NCI-H2107 (cell line): ENCODE results near the gene NPAS3.

Source experiments
- DNase-seq: peaks from one replicate; lab custom pipeline; 2025; lab: John Stamatoyannopoulos, UW

The NPAS3 gene

GRCh38 chr14:33587791-33588190 is 649.1 kb downstream of the NPAS3 start:
- no peak for DNase-seq

- no peak for DNase-seq
Measured at GRCh38 chr14:33588771-33589170, 650.1 kb downstream of the NPAS3 start.

DNA sequence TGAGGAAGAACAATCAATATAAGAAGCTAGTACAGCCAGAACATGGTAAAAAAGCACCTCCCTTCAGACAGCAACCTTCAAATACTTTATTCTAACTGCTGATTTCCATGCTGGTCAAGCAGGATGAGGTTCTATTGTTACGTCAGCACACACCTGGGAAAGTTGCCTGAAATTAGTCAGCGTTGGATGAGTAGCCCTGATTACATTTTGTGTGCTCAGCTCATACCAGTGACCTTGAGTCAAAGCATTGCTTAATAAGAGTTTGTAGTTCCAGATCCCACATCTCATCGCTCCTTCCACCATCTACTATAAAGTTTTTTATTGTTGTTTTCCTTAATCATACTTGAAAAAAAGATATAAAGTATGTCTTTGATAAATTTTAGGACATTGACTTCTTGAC is 650.7 kb downstream of the NPAS3 start:
- DNase-seq = no peak

DNA sequence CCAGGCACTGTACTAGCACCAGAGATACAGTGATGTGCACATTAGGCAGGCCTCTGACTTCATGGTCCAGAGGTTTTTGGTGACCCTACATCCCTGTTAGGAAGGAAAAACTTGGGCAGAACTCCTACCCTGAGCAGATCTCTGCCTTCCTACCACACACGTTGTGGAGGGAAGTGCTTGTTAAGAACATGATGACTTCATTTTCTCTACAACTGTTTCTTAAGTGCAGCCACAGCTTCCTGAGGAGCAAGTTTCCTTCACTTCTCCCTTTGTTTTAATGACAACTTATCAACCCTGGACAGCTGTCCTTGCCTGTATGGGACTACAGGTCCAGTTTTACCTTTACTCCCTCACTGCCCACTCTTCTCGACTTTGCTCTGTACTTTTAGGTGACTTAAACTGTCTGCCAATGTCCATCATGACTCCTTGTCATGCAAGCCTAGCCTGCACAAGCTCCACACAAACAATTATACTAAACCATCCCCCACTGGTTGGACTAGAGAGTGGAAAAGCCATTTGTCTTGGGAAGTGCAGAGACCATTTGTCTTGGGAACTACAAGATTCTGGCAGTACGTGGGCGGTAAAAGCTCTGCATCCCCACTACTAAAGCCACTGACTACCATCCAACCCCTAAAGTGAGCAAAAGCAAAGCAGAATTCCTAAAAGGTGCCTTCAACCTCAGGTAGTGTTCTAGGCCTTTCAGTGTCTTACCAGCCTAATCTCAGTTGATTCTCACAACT is 652.4 kb downstream of the NPAS3 start:
- DNase-seq = no peak

DNA sequence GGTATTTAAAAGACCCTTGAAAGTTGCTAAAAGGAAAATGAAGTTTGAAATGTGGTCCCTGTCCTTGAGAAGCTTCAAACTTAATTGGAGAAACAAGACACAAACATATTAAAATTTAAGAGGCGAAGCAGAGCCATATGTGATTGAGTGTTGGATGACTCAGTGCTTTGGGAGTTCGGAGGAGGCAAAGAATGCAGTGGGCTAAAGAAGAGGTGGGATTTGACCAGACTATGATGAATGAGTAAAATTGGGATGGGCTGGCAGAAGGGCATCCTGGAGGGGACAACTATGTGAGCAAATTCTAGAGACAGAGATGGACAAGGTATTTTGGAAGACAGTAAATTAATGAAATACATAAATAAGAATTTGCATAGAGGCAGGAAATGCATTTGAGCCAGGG is 653.6 kb downstream of the NPAS3 start:
- DNase-seq = no peak

- no peak for DNase-seq
Measured at GRCh38 chr14:33596211-33597080, 657.8 kb downstream of the NPAS3 start.

DNA sequence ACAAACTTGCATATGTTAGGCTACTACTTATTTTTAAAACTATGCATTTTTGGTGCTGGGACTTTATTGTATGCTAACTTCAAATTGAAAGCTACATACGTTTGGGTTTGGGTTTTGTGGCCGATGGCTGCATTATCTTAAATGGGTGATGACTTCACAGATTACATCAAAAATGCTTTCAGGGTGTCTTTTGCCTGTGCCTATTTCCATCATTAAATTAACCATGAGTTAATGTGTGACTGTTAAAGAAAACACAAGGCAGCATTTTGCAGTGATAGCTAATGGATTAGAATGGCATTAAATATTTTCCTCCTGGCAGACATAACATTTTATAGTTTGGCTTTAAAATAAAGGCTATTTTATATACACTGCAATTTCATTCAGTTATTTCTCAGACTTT is 659.9 kb downstream of the NPAS3 start:
- DNase-seq = no peak

DNA sequence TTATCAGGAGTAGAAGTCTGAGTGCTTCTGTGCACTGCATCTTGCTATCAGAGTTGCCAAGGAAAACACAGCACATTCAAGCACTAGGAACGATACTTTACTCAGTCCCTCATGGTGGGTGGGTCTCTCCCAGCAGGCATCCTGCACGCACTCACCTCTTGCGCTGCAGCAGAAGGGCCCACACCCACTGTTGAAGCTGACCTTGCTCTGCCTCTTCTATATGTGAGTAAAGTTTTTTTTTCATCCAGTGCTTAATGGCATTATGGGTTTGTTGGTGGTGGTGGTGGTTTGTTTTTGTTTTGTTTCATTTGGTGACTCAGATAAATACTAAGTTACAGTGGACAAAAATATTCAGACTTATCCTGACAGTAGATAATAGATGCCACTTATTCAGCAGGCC is 663.7 kb downstream of the NPAS3 start:
- no peak for DNase-seq

GRCh38 chr14:33606591-33606990 is 667.9 kb downstream of the NPAS3 start:
- no peak for DNase-seq

GRCh38 chr14:33609582-33609981 is 670.9 kb downstream of the NPAS3 start:
- DNase-seq = no peak

DNA sequence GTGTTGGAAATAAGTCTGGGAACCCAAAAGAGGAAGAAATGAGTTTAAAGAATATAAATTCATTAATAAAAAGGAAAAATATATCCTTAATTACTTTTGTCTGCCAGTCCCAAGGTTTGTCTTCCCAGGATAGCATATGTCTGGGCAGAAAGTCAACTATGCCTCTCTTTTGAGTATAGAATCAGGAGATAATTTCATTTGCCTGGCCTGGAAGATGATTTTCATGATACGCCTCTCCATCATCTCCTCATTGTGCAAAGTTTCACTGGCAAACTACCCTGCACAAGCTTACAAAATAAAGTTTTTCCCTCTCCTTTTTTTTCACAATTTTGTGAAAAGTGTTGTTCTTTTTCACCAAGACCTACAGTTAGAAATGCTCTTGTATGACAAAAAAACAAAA is 671.4 kb downstream of the NPAS3 start:
- no peak for DNase-seq

DNA sequence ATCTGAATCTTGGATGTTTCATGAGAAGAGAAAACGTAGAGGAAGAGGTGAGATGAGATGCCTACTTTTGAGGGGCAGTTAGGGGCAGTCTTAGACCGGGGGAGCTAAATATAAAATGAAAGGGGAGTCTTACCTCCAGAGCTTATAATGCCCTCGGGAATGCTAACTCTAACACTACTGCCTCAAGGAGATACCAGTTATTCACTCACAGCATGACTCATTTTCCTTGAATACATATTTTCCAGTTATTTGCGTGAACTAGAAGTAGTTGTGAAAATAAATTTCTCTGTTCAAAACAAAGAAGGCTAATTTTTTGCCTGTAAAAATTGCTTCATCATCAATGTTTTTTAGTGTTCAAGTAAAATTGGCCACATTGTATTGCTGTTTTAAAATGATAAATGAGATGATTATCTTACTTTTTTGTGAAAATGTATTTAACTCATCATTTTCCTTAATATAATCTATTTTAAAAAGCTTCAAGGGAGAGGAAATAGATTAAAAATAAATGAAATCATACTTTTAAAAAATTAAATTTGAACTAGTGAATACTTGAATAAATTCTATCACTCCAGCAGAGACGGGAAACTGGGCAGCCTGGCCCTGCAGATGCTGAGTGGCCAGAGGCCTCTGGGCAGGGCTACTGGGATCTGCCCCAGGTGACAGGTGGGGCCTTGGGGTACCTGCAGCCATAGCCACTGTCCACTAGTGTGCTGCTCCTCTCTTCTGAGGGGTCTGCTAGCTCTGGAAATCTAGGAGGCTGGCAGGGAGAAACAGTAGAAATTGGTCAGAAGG is 672.9 kb downstream of the NPAS3 start:
- no peak for DNase-seq

DNA sequence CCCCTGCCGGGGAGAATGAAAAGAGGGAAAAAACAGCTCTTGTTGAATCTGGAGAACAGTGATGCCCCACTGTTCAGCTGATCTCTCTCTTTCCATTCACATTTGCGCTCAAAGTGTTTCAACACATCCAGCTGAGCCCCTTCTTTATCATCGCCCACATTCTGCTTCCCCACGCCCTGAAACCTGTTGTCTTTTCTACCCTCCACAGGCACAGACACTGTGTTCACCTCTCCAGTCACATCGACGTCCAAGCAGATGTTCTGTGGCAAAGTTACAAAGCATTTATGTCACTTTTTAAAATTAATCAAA is 673.5 kb downstream of the NPAS3 start:
- DNase-seq = no peak

- peak; percentile 58 for DNase-seq
Measured at GRCh38 chr14:33617154-33617553, 678.5 kb downstream of the NPAS3 start.

- DNase-seq = no peak
Measured at GRCh38 chr14:33618361-33619105, 679.9 kb downstream of the NPAS3 start.

DNA sequence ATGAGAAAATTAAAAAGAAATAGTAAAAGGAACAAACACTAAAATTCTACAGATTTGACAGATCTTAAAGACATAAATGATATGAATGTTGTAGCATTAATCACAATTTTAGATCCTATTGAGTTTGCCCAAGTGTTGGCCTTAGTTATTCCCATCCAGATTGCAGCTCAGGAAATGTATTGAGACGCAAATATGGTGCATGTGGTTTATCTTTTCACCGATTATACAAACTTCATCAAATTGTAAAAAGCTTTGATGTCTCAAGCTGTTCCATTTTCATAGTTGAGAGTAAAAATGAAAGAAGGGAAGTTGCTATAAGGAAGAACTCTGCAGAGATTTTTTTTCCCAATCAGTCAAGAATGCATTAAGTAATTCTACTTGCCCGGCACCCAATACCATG is 683.8 kb downstream of the NPAS3 start:
- DNase-seq = no peak

- no peak for DNase-seq
Measured at GRCh38 chr14:33629792-33630191, 691.1 kb downstream of the NPAS3 start.

DNA sequence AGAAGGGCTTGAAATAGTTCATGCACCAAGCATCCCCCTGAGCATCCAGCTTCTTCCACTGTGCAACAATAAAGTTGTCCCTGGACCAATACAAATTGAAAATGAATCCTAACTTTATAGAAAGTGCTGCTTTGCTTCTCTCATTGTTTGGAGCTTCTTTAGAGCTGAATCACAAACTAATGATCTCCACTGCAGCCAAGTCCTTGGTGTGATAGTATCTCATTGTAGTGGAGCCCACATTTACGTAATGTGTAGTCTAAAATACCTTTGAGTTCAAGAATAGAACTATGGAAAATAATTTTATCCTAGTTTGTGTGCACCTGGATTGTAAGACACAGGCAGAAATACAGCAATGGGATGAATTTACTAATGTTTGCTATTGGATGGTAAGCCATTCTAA is 692.3 kb downstream of the NPAS3 start:
- DNase-seq = no peak

- no peak for DNase-seq
Measured at GRCh38 chr14:33631441-33631840, 692.8 kb downstream of the NPAS3 start.

- DNase-seq = no peak
Measured at GRCh38 chr14:33634631-33635030, 696.0 kb downstream of the NPAS3 start.

DNA sequence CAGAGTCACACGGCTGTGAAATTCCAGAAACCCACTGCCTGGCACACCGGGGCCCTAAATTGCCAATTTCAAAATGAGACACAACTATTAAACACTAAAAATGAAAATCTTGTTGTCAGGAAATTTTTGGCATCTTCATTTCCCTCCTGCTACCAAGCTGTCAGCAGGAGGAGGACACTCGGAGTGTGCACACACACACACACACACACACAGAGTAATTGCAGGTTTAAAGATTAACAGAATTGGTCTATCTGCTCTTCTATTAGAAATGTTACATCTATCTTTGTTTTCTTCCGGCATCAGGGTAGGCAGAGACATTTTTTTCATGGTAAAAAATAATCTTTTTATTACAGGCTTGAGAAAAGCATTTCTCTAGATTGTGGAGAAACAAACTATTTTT is 698.0 kb downstream of the NPAS3 start:
- no peak for DNase-seq

- no peak for DNase-seq
Measured at GRCh38 chr14:33642080-33642479, 703.4 kb downstream of the NPAS3 start.
